ENCODE data around the gene PPP1R14B. TPM values are rescaled to one million over a fixed set of nuclear protein-coding genes. Genes with fewer than 3 reads are reported as not detected.
A peak's percentile ranks its signal among the peaks of the same experiment; 100 is the strongest.

PPP1R14B gene
- total RNA-seq, 1 experiment from 2014 or later, result 435 TPM

GRCh38 chr11:64206457-64207255 is 40.1 kb downstream of the PPP1R14B start, which contains the start of gene FERMT3:
TSS of gene FERMT3 (plus strand) at chr11:64206721. CDS start at chr11:64207365, 644 bp downstream.
- no peaks in the 10 kb centered on the region for H3K9me3 ChIP-seq (ENCODE audit: insufficient read depth, low read depth)
- no peaks in the 10 kb centered on the region for H3K27me3 ChIP-seq (ENCODE audit: insufficient read depth, low read depth)
- H3K4me1 ChIP-seq (replicated peaks; ENCODE audit: insufficient read depth), result 0 out of 2 replicates have a peak, but pooled peaks cover 4% of the 10 kb centered on the region
- no peak within 1 kb of the TSS for H3K4me2 ChIP-seq
- H2AFZ ChIP-seq, result no peak within 1 kb of the TSS
- DNase-seq, result no peak
- H3K36me3 ChIP-seq (ENCODE audit: low read depth), result peaks cover 11% of the 10 kb centered on the region; the same call in 1 of the 2 replicates
- H3K9me2 ChIP-seq (ENCODE audit: insufficient read depth), result no peaks in the 10 kb centered on the region
- no peak within 1 kb of the TSS for H3K4me3 ChIP-seq
- H3K79me2 ChIP-seq (ENCODE audit: low read depth), result no peaks in the 10 kb centered on the region
- peaks cover 24% of the 10 kb centered on the region for H4K20me1 ChIP-seq (ENCODE audit: insufficient read depth)
- H3K27ac ChIP-seq, result no peak within 1 kb of the TSS
- no TSS peak for BruUV-seq (replicated peaks)
- intact Hi-C loops (cut with micrococcal nuclease; ENCODE audit: unreplicated experiment), result no loop called here
- ChIA-PET POLR2A (ENCODE audit: unreplicated experiment) (interaction anchor here (0.5 to 0.6 kb wide), 2 partner anchors 15 to 40 kb away, joined by 5 to 6 read pairs; no protein-coding TSS in a partner anchor), CTCF (interaction anchor here (0.5 to 0.7 kb wide), 4 partner anchors 19 to 1401 kb away, joined by 3 to 7 read pairs (median 4); partner anchors contain the start of genes NUDT22, NXF1 and TRPT1)
- H3F3A ChIP-seq (ENCODE audit: insufficient read depth, low read depth), result peaks cover 63% of the 10 kb centered on the region
- TF ChIP-seq, protein P1, sequence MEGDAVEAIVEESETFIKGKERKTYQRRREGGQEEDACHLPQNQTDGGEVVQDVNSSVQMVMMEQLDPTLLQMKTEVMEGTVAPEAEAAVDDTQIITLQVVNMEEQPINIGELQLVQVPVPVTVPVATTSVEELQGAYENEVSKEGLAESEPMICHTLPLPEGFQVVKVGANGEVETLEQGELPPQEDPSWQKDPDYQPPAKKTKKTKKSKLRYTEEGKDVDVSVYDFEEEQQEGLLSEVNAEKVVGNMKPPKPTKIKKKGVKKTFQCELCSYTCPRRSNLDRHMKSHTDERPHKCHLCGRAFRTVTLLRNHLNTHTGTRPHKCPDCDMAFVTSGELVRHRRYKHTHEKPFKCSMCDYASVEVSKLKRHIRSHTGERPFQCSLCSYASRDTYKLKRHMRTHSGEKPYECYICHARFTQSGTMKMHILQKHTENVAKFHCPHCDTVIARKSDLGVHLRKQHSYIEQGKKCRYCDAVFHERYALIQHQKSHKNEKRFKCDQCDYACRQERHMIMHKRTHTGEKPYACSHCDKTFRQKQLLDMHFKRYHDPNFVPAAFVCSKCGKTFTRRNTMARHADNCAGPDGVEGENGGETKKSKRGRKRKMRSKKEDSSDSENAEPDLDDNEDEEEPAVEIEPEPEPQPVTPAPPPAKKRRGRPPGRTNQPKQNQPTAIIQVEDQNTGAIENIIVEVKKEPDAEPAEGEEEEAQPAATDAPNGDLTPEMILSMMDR (conservative IDR thresholded peaks at IDR 0.05), result no peak
- no peak for TF ChIP-seq EZH2 (IDR thresholded peaks at IDR 0.05; ENCODE audit: low read depth)

DNA sequence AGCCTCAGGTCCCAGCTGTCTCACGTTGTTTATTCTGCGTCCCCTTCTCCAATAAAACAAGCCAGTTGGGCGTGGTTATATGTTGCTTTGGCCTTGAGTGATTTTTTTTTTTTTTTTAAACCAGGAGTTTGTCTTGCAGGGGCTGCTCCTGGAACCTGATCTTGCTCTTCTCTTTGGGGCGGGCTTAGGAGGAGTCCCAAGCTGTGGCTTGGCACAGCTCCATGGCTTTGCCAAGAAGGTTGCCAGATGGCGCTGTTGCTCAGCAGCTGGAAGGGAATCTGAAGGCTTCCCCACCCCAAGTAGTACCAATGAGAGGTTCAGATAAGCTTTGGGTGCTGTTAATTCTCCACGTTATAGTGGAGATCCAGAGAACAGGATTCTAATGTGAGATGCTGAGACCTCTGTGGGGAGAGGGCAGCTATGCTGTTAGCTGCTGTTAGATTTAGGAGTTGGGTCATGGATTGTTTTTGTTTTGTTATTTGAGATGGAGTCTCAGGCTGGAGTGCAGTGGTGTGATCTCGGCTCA is 42.2 kb downstream of the PPP1R14B start:
- intact Hi-C loops (cut with micrococcal nuclease; ENCODE audit: unreplicated experiment), result loop anchor here (1.0 kb wide), 5 partner anchors 48 to 449 kb away; no protein-coding TSS in a partner anchor
- POLR2A ChIA-PET (ENCODE audit: unreplicated experiment), result interaction anchor here (0.6 to 0.7 kb wide), 4 partner anchors 67 to 1287 kb away, joined by 3 to 10 read pairs (median 8); no protein-coding TSS in a partner anchor
- Histone ChIP-seq H3K9me2 (ENCODE audit: insufficient read depth) (no peaks in the 10 kb centered on the region), H3K4me2 (no peak overlapping the region), H3K4me1 (replicated peaks; ENCODE audit: insufficient read depth) (0 out of 2 replicates have a peak, but pooled peaks cover 4% of the 10 kb centered on the region), H3K36me3 (ENCODE audit: low read depth) (peaks cover 15% of the 10 kb centered on the region; the same call in 1 of the 2 replicates), H3F3A (ENCODE audit: insufficient read depth, low read depth) (peaks cover 83% of the 10 kb centered on the region), H3K4me3 (no peak overlapping the region), H3K27ac (no peak overlapping the region), H3K27me3 (ENCODE audit: insufficient read depth, low read depth) (no peaks in the 10 kb centered on the region), H3K79me2 (ENCODE audit: low read depth) (no peaks in the 10 kb centered on the region), H3K9me3 (ENCODE audit: insufficient read depth, low read depth) (no peaks in the 10 kb centered on the region), H4K20me1 (ENCODE audit: insufficient read depth) (peaks cover 28% of the 10 kb centered on the region), H2AFZ (no peak overlapping the region)
- DNase-seq, result peak; percentile 85 to 93
- BruUV-seq (replicated peaks), result no TSS peak
- CTCF ChIA-PET, result interaction anchor here (0.6 to 1.9 kb wide), 16 partner anchors 8 to 151 kb away, joined by 3 to 23 read pairs (median 4); partner anchors contain the start of genes NUDT22, PRDX5 and TRPT1
- no peak for TF ChIP-seq EZH2 (IDR thresholded peaks at IDR 0.05; ENCODE audit: low read depth)
- TF ChIP-seq, protein P1 (conservative IDR thresholded peaks at IDR 0.05), result peak; percentile 88

GRCh38 chr11:64204080-64204440 is 42.7 kb downstream of the PPP1R14B start:
- CTCF ChIA-PET, result interaction anchor here (0.6 to 1.9 kb wide), 15 partner anchors 9 to 160 kb away, joined by 3 to 23 read pairs (median 4); partner anchors contain the start of genes NUDT22, PRDX5 and TRPT1
- Histone ChIP-seq H3K27ac (no peak overlapping the region), H3K4me1 (replicated peaks; ENCODE audit: insufficient read depth) (0 out of 2 replicates have a peak, but pooled peaks cover 4% of the 10 kb centered on the region), H3K4me2 (no peak overlapping the region), H4K20me1 (ENCODE audit: insufficient read depth) (peaks cover 29% of the 10 kb centered on the region), H3K4me3 (no peak overlapping the region), H3K27me3 (ENCODE audit: insufficient read depth, low read depth) (no peaks in the 10 kb centered on the region), H3K79me2 (ENCODE audit: low read depth) (no peaks in the 10 kb centered on the region), H3K9me2 (ENCODE audit: insufficient read depth) (no peaks in the 10 kb centered on the region), H3K36me3 (ENCODE audit: low read depth) (peaks cover 16% of the 10 kb centered on the region; the same call in 1 of the 2 replicates), H3K9me3 (ENCODE audit: insufficient read depth, low read depth) (no peaks in the 10 kb centered on the region), H3F3A (ENCODE audit: insufficient read depth, low read depth) (peaks cover 86% of the 10 kb centered on the region), H2AFZ (no peak overlapping the region)
- BruUV-seq (replicated peaks), result TSS peak; percentile 50
- POLR2A ChIA-PET (ENCODE audit: unreplicated experiment), result interaction anchor here (0.7 kb wide), 3 partner anchors 67 to 1092 kb away, joined by 7 to 10 read pairs (median 9); no protein-coding TSS in a partner anchor
- intact Hi-C loops (cut with micrococcal nuclease; ENCODE audit: unreplicated experiment), result loop anchor here (1.0 kb wide), 5 partner anchors 48 to 449 kb away; no protein-coding TSS in a partner anchor
- TF ChIP-seq, protein P1 (conservative IDR thresholded peaks at IDR 0.05), result no peak
- TF ChIP-seq EZH2 (IDR thresholded peaks at IDR 0.05; ENCODE audit: low read depth), result no peak
- DNase-seq, result no peak
